NCI-H2196 treated with DMSO at 0.1 percent for 48 hours (cell line): ENCODE data around the gene PIK3R3.

Source experiments
- DNase-seq: peaks from one replicate; lab custom pipeline; 2025; ENCODE audit not compliant: unreplicated experiment; lab: John Stamatoyannopoulos, UW

Gene PIK3R3

DNA sequence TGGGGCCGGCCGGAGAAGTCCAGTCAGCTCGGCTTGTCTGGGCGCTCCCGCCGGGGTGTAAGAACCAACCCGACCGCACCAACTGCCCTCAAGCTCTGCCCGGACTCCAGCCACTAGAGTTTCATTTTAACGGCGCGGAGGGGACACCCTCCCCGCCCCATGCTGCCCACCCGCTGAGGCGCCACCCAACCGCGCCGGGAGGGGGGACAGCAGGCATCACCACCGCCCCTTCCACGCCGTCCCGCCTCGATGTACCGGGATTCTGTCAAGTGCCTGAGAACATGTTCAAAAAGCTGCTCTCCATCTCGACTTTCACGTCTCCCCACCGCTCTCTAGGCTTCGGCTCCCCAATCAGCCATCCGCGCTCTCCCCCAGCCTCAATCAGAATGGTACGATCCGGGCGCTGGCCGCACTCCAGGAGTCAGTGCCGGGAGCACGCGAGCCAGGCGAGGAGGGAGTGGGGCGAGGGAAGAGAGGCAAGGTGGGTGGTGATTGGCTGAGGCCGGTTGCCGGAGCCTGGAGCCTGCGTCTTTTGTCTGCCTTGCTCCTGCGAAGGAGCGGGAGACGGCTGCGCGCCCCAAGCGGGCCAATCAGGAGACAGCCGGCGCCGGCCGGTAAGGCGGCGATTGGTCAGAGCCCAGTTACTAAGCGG, at the start of gene PIK3R3:
Gene PIK3R3 (minus strand): TSS at position 101 of the 652 bp plus-strand sequence. CDS start 677 bp downstream, outside the sequence.
- DNase-seq = peak; percentile 96

DNA sequence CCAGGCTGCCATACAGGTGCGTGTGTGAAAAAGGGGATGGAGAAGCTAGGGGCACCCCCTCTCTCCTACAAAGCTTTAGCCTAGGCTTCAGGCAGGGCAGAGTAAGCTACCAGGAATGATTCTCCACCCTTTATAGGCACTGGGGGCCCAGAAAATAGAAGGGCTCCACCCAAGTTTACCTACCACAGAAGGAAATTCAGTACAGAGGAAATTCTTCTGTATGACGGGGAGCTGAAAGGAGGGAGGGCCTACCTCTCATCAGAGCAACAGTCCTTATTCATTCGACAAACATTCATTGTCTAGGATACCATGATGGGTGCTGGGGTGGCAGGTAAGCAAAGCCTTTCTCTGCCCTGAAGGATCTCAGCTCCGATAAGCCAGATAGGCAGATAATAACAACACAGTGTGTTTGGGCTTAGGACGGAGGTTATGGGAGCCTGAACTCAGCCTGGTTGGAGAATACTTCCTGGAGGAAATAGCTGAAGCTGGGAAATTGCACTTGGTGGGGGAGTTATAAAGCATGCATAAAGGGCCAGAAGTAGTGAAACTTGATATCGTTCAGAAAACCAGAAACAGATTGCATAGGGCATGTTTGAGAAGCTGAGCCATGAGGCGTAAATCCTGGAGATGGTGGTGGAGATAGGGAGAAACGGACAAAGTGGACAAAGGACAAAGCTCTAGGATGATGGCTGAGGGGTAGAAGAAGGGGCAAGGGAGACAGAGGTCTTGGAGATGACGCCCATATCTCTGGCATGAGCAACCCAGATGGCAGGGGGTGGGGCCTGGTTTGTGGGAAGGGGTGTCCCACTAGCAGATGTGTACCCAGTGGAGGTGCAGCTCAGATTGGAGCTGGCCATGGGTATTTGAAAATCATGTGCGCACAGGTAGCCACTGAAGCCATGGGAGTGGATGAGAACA, 49.2 kb upstream of the PIK3R3 start:
- peak; percentile 15 for DNase-seq

GRCh38 chr1:46180082-46180616, 47.7 kb upstream of the PIK3R3 start:
- peak; percentile 85 for DNase-seq

DNA sequence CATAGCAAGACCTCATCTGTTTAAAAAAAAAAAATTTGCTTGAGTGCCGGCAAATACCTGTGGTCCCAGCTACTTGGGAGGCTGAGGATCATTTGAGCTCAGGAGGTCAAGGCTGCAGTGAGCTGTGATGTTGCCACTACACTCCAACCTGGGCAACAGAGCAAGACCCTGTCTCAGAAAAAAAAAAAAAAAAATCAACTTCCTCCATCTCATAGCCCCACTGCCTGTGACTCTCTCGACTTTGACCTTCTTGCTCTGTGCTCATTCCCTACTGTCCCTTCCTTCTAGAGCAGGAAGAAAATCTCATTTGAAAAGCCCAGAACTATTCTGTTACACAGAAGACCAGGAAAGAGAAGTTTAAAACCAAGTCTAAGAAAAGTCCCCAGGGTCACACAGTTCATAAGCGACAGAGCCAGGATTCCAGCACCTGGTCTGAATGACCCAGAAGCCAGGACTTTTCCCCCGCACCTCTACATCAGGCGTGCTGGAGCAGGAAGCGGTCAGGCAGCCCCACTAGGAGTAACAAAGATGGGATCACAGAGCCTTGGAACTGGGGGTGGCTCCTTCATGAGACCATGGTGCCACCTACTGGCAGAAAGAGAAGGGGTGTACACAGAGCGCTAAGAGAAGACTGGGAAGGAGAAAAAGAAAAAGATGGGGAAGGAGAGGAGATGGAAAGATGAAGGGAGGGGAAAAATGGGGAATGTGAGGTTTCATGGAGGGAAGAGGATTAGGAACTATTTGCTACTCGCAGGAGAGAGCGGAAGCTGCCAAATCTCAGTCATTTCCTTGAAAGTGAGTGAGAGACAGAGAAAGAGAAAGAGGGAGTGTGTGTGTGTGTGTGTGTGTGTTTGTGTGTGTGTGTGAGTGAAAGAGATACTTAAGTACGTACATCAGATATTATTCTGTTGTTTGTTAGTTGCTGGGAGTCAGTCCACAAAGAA, 47.0 kb upstream of the PIK3R3 start:
- peak; percentile 85 for DNase-seq

- no peak for DNase-seq
Observed at GRCh38 chr1:46176211-46176865, 43.9 kb upstream of the PIK3R3 start, which contains the start of gene P3R3URF. Gene P3R3URF (minus strand): TSS chr1:46176488. CDS start chr1:46176471, 17 bp downstream.

DNA sequence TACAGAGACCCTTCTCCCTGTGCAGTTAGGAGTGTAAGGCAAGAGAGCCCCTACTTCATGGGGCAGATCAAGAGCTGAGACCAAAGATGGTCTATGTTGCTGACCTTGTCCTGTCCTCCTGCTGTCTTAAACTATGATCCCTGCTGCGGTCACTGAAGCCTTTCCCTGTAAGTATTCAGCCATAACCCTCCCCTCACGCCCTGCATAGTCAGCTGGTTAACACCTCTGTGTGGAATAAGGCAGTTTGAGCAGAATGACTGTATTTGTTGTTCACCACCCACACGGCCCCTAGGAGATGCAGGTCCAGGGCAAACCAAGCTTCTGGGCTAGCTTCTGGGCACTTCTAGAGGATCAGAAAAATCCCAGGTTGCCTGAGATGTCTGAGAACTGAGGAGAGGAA, 42.8 kb upstream of the PIK3R3 start:
- DNase-seq = no peak

- DNase-seq = no peak
Observed at GRCh38 chr1:46174448-46175231, 42.2 kb upstream of the PIK3R3 start, which contains the start of gene TSPAN1. Gene TSPAN1 (plus strand): TSS chr1:46175087. CDS start chr1:46181108, 6,021 bp downstream.

DNA sequence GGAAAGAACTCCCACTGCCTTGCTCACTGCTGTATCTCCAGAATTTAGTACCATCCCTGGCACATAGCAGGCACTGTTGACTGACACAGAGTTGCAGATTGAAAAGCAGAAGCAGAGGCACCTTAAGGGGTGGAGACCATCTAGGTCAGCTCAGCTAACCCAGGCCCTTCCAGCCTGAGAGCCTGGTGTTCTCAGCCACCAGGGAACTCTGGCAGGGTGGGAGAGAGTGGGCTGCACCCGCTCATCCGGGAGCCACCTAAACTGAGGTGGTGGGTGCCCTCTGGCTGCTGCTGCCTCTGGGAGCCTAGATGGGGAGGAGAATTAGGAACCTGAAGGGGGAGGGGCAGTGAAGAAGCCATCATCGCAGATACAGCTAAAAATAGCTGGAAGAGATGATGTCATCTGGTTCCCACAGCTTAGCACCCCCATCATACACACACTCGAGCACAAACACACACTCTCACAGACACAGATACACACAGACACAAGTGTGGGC, 41.0 kb upstream of the PIK3R3 start:
- peak; percentile 25 for DNase-seq

DNA sequence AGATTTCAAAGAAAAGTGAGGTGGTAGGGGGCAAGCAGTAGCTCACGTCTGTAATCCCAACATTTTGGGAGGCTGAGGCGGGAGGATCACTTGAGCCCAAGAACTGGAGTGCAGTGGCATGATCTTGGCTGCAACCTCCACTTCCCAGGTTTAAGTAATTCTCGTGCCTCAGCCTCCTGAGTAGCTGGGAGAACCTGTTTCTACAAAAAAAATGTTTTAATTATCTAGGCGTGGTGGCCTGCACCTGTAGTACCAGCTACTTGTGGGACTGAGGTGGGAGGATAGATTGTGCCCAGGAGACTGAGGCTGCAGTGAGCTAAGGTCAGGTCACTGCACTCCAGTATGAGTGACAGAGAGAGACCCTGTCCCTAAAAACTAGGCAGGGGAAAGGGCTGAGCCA, 39.9 kb upstream of the PIK3R3 start:
- no peak for DNase-seq

GRCh38 chr1:46171871-46172270, 39.4 kb upstream of the PIK3R3 start:
- DNase-seq = peak; percentile 17

DNA sequence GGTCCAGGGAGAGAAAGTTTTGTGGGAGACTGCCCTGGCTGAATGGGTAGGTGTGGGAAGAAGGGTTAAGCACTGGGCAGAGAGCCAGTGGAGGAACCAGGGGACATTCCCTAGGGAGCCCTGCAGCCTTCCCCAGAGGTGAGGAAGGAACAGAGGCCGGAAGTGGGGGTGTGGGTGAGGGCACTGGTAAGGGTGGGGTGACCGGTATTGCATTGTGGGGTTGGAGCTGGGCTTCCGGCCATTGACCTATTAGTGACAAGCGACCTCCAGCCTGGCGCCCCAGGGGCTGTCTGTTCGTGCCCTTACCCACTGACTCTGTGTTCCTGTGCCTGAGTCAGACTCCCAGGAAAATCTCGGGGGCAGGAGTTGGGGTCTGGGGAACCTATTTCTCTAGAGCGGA, 38.9 kb upstream of the PIK3R3 start:
- DNase-seq = no peak

- DNase-seq = no peak
Observed at GRCh38 chr1:46169811-46170454, 37.5 kb upstream of the PIK3R3 start.

GRCh38 chr1:46168477-46168876, 36.0 kb upstream of the PIK3R3 start:
- no peak for DNase-seq

- no peak for DNase-seq
Observed at GRCh38 chr1:46166521-46167462, 34.4 kb upstream of the PIK3R3 start.

- no peak for DNase-seq
Observed at GRCh38 chr1:46160212-46160611, 27.8 kb upstream of the PIK3R3 start.

GRCh38 chr1:46159516-46159915, 27.1 kb upstream of the PIK3R3 start:
- no peak for DNase-seq
